CD4-positive, CD25-positive, alpha-beta regulatory T cell (primary cell): ENCODE measurements around the gene CLDN11. TPM values are rescaled to one million over a fixed set of nuclear protein-coding genes. Genes with fewer than 3 reads are reported as not detected.

Experiments
- polyA plus RNA-seq, 4 donors: library from polyadenylated mRNA; unstranded; fragments of 300-500 nt; fragmentation: Illumina TruSeq; gene quantifications; one replicate each; pipeline ENCODE4 v1.2.3, GENCODE V29; 2021
- total RNA-seq: library from RNA; stranded (reverse); gene quantifications from one replicate; pipeline ENCODE4 v1.2.3, GENCODE V29; 2022

The CLDN11 gene
- total and polyA plus RNA-seq, 5 donors from 2014 or later, result not detected

Other genes starting within 250 kb of the CLDN11 start
- gene PHC3, start 237.1 kb upstream of the CLDN11 start, total RNA-seq, result 177 TPM
- 10 to 100 TPM; 38.5 to 50.1 (median 42.7) TPM for gene PHC3, start 237.1 kb upstream of the CLDN11 start, polyA plus RNA-seq
- gene PRKCI, start 196.4 kb upstream of the CLDN11 start, total RNA-seq, result 20.8 TPM
- 10 to 100 TPM; 14.1 to 18.6 (median 18.2) TPM for gene PRKCI, start 196.4 kb upstream of the CLDN11 start, polyA plus RNA-seq
- gene SKIL, start 61.2 kb upstream of the CLDN11 start, total RNA-seq, result 50.4 TPM
- 1 to 10 TPM; 2.0 to 5.4 (median 3.3) TPM for gene SKIL, start 61.2 kb upstream of the CLDN11 start, polyA plus RNA-seq
- gene SLC7A14, start 167.2 kb downstream of the CLDN11 start, total RNA-seq, result not detected
- gene SLC7A14, start 167.2 kb downstream of the CLDN11 start, polyA plus RNA-seq, result not detected